CD1c-positive myeloid dendritic cell (primary cell): ENCODE results near the gene MYO5A.
"Not testable (repeated sequence)": the region's sequence is repeated elsewhere in the genome, so short reads cannot be mapped to it uniquely, and the experiment has no call there.

ENCODE experiments used
- DNase-seq: peaks from one replicate; pipeline ENCODE4 v3.0.0-alpha.2; 2016; ENCODE audit errors: extremely low spot score

Gene MYO5A

GRCh38 chr15:52288986-52289385 lies 239.7 kb downstream of the MYO5A start:
- no peak for DNase-seq

GRCh38 chr15:52288051-52288942 lies 240.4 kb downstream of the MYO5A start:
- DNase-seq: no peak

GRCh38 chr15:52287114-52287513 lies 241.6 kb downstream of the MYO5A start:
- DNase-seq: no peak

- DNase-seq: not testable (repeated sequence)
These were observed 242.7 kb downstream of the MYO5A start for GRCh38 chr15:52285941-52286340.

- no peak for DNase-seq
These were observed 244.5 kb downstream of the MYO5A start for GRCh38 chr15:52284164-52284563.

- no peak for DNase-seq
These were observed 245.4 kb downstream of the MYO5A start for GRCh38 chr15:52283281-52283680.

- DNase-seq: no peak
These were observed 246.3 kb downstream of the MYO5A start for GRCh38 chr15:52282418-52282817.

- DNase-seq: no peak
These were observed 247.3 kb downstream of the MYO5A start for GRCh38 chr15:52281085-52282035.

- no peak for DNase-seq
These were observed 248.2 kb downstream of the MYO5A start for GRCh38 chr15:52280326-52281084.

GRCh38 chr15:52278636-52279367 lies 249.9 kb downstream of the MYO5A start:
- no peak for DNase-seq

GRCh38 chr15:52278135-52278534 lies 250.5 kb downstream of the MYO5A start:
- DNase-seq: no peak

- DNase-seq: no peak
These were observed 251.1 kb downstream of the MYO5A start for GRCh38 chr15:52277575-52277974.

GRCh38 chr15:52276256-52276770 lies 252.4 kb downstream of the MYO5A start:
- no peak for DNase-seq

GRCh38 chr15:52263563-52264282 lies 265.0 kb downstream of the MYO5A start:
- no peak for DNase-seq

- DNase-seq: no peak
These were observed 266.3 kb downstream of the MYO5A start for GRCh38 chr15:52262364-52262763.

- DNase-seq: peak; percentile 73
These were observed 267.0 kb downstream of the MYO5A start for GRCh38 chr15:52261498-52262242.

- DNase-seq: no peak
These were observed 267.7 kb downstream of the MYO5A start for GRCh38 chr15:52261026-52261425.

GRCh38 chr15:52259503-52259902 lies 269.2 kb downstream of the MYO5A start:
- no peak for DNase-seq

- no peak for DNase-seq
These were observed 270.2 kb downstream of the MYO5A start for GRCh38 chr15:52258461-52258860.

GRCh38 chr15:52257734-52258062 lies 271.0 kb downstream of the MYO5A start:
- no peak for DNase-seq
